OCI-LY1 (cell line): Measurements from ENCODE around the gene AFF4.

ENCODE experiments used
- H2AFZ ChIP-seq: fragments of 200-600 bp; sonication (generic), shearing (Covaris generic); 2 replicates; pipeline ENCODE4 v1.6.0; 2014; ENCODE audit warnings: antibody characterized with exemption, mild to moderate bottlenecking, low read length
- H3F3A ChIP-seq: fragments of 200-600 bp; sonication (generic), shearing (Covaris generic); 2 replicates; pipeline ENCODE4 v1.6.0; 2014; ENCODE audit warnings: mild to moderate bottlenecking, antibody characterized with exemption, low read length, moderate library complexity; ENCODE audit not compliant: insufficient read depth
- H3K27ac ChIP-seq: fragments of 200-600 bp; sonication (generic); 2 replicates; pipeline ENCODE4 v1.5.1; 2014; ENCODE audit warnings: low read length, mixed run types, mild to moderate bottlenecking, low read depth; ENCODE audit not compliant: poor library complexity, severe bottlenecking
- H3K27me3 ChIP-seq: fragments of 200-600 bp; sonication (generic); 2 replicates; pipeline ENCODE4 v1.6.0; 2014; ENCODE audit warnings: antibody characterized with exemption, mild to moderate bottlenecking, low read length, moderate library complexity; ENCODE audit not compliant: insufficient read depth
- H3K36me3 ChIP-seq: fragments of 200-600 bp; sonication (generic); 2 replicates; pipeline ENCODE4 v1.6.1; 2014; ENCODE audit warnings: mild to moderate bottlenecking, antibody characterized with exemption, low read length, moderate library complexity, mixed read lengths; ENCODE audit not compliant: insufficient read depth
- H3K4me1 ChIP-seq: fragments of 200-600 bp; sonication (generic); 2 replicates; pipeline ENCODE4 v1.5.1; 2014; ENCODE audit warnings: mild to moderate bottlenecking, low read length, moderate library complexity; ENCODE audit not compliant: insufficient read depth, severe bottlenecking
- H3K4me2 ChIP-seq: fragments of 200-600 bp; sonication (generic), shearing (Covaris generic); 2 replicates; pipeline ENCODE4 v1.6.1; 2014; ENCODE audit warnings: low read length
- H3K4me3 ChIP-seq: fragments of 200-600 bp; sonication (generic); 2 replicates; pipeline ENCODE4 v1.5.1; 2014; ENCODE audit warnings: low read length, low read depth, mild to moderate bottlenecking, mixed read lengths; ENCODE audit not compliant: poor library complexity, severe bottlenecking
- H3K79me2 ChIP-seq: fragments of 200-600 bp; shearing (Covaris generic); 2 replicates; pipeline ENCODE4 v1.6.1; 2016; ENCODE audit warnings: mixed run types, low read length, mixed read lengths; ENCODE audit not compliant: insufficient read depth
- H3K9ac ChIP-seq: fragments of 200-600 bp; sonication (generic), shearing (Covaris generic); 2 replicates; pipeline ENCODE4 v1.6.1; 2014; ENCODE audit warnings: mild to moderate bottlenecking, low read length, mixed read lengths
- H3K9me2 ChIP-seq: fragments of 200-600 bp; sonication (generic), shearing (Covaris generic); 2 replicates; pipeline ENCODE4 v1.6.1; 2014; ENCODE audit warnings: low read depth, mild to moderate bottlenecking, low read length, mixed read lengths
- H3K9me3 ChIP-seq: fragments of 200-600 bp; shearing (Covaris generic); 2 replicates; pipeline ENCODE4 v1.6.1; 2014; ENCODE audit warnings: low read length, mixed read lengths
- H4K20me1 ChIP-seq: fragments of 200-600 bp; sonication (generic), shearing (Covaris generic); 2 replicates; pipeline ENCODE4 v1.6.0; 2016; ENCODE audit warnings: mild to moderate bottlenecking, low read length; ENCODE audit not compliant: insufficient read depth
- CTCF ChIP-seq: fragments of 200-600 bp; sonication (generic), shearing (Covaris generic); IDR thresholded peaks from 2 replicates; pipeline ENCODE4 v1.5.1; 2017; ENCODE audit warnings: mild to moderate bottlenecking, antibody characterized with exemption, low read length, moderate library complexity, mixed read lengths
- EZH2 ChIP-seq: fragments of 200-600 bp; sonication (generic), shearing (Covaris generic); IDR thresholded peaks from 2 replicates; pipeline ENCODE4 v1.8.0; 2017; ENCODE audit warnings: borderline replicate concordance, mixed run types, mild to moderate bottlenecking, antibody characterized with exemption, low read length, moderate library complexity, mixed read lengths

Gene AFF4

GRCh38 chr5:132826424-132827082 is 136.9 kb downstream of the AFF4 start:
- no peak overlapping the region for H3K4me3 ChIP-seq
- no peak overlapping the region for H2AFZ ChIP-seq

GRCh38 chr5:132825834-132826391 is 137.5 kb downstream of the AFF4 start:
- Histone ChIP-seq H3K27me3 (0 out of 2 replicates have a peak, but pooled peaks cover 7% of the 10 kb centered on the region), H3K9me3 (no peaks in the 10 kb centered on the region), H3K4me2 (0 out of 2 replicates have a peak overlapping the region, but pooled peaks have one; percentile 40), H3K79me2 (no peaks in the 10 kb centered on the region), H3K27ac (no peak overlapping the region), H4K20me1 (no peaks in the 10 kb centered on the region), H3K36me3 (no peaks in the 10 kb centered on the region), H2AFZ (no peak overlapping the region), H3K9me2 (no peaks in the 10 kb centered on the region), H3K4me3 (no peak overlapping the region), H3K4me1 (peaks cover 5% of the 10 kb centered on the region), H3K9ac (no peak overlapping the region), H3F3A (no peaks in the 10 kb centered on the region)
- TF ChIP-seq EZH2 (no peak), CTCF (no peak)

More at GRCh38 chr5:132826424-132827082, 136.9 kb downstream of the AFF4 start:
- Histone ChIP-seq H3K4me2 (no peak overlapping the region), H3K9ac (no peak overlapping the region), H3K79me2 (no peaks in the 10 kb centered on the region), H3K9me3 (no peaks in the 10 kb centered on the region), H3K36me3 (no peaks in the 10 kb centered on the region), H3F3A (no peaks in the 10 kb centered on the region), H3K27me3 (0 out of 2 replicates have a peak, but pooled peaks cover 7% of the 10 kb centered on the region), H3K9me2 (no peaks in the 10 kb centered on the region), H3K4me1 (peaks cover 5% of the 10 kb centered on the region), H4K20me1 (no peaks in the 10 kb centered on the region), H3K27ac (no peak overlapping the region)
- TF ChIP-seq EZH2 (no peak), CTCF (no peak)
